Activated CD8-positive, alpha-beta memory T cell treated with anti-CD3 and anti-CD28 coated beads for 4 hours (primary cell): ENCODE results near the gene CD34.

ENCODE experiments used
- DNase-seq, 2 donors: peaks; one replicate each; pipeline ENCODE4 v3.0.0-alpha.2; 2020; ENCODE audit warnings: low read depth in 2 of 2

Gene CD34

DNA sequence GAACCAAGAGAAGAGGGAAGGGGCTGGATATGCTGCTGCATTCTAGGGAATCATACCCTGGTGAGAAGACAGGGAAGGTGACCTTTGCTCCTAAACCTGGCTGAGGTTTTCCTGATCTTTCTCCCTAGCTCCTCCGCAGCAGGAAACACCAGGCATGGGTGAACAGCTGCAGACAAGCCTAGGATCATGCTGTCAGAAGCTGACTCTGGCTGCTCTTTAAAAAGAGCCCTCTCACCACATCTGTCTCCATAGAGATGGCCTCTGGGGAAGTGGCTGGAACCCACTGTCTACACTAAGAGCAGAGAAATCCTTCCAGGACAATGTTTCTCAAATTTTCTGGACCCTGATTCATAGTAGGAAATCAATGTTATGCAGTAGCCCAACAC is 57.6 kb downstream of the CD34 start:
- no peak for DNase-seq

- no peak for DNase-seq
Observed at GRCh38 chr1:207852576-207853371, 58.2 kb downstream of the CD34 start.

DNA sequence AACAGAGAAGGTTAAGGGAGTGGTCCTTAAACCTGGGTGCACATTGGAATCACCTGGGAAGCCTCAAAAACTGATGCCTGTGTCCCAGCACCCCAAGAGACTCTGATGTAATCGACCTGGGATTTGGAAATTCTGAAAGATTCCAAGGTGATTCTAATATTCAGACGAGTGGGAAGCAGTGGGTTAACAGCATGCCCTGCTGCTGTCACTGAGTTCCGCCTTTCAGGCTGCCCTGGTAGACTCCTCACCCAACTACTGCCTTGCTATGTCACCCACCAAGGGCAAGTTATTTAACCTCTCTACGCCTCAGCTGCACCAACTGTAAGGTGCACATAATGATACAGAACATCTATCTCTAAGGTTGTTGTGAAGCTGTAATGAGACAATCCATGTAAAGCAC is 59.2 kb downstream of the CD34 start:
- no peak for DNase-seq

GRCh38 chr1:207850621-207851407 is 60.1 kb downstream of the CD34 start:
- no peak for DNase-seq

GRCh38 chr1:207849646-207850045 is 61.3 kb downstream of the CD34 start:
- no peak for DNase-seq

GRCh38 chr1:207849016-207849415 is 61.9 kb downstream of the CD34 start:
- DNase-seq = no peak

DNA sequence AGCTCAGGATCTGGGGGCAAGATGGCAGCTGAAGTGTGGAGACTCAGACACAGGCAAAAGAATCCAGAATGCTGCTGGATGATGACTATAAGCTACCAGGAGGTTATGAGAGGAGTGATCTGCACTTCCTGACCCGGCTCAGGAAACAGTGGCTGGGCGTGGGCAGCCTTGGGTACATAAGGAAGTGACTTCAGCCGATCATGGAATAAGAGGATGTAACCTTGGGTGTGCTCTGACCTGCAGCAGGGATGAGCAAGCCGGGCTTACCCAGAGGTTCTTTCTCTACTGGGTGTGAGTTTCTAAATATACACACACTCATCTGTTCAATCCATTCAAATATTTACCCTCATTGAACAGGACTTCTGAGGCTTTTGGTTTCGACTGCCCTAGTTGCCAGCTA is 62.7 kb downstream of the CD34 start:
- no peak for DNase-seq

GRCh38 chr1:207847116-207847515 is 63.8 kb downstream of the CD34 start:
- DNase-seq = no peak

GRCh38 chr1:207845109-207845508 is 65.8 kb downstream of the CD34 start:
- no peak for DNase-seq

- DNase-seq = no peak
Observed at GRCh38 chr1:207844371-207844770, 66.6 kb downstream of the CD34 start.

- no peak for DNase-seq
Observed at GRCh38 chr1:207842506-207842905, 68.4 kb downstream of the CD34 start.

GRCh38 chr1:207841901-207842300 is 69.0 kb downstream of the CD34 start:
- no peak for DNase-seq

DNA sequence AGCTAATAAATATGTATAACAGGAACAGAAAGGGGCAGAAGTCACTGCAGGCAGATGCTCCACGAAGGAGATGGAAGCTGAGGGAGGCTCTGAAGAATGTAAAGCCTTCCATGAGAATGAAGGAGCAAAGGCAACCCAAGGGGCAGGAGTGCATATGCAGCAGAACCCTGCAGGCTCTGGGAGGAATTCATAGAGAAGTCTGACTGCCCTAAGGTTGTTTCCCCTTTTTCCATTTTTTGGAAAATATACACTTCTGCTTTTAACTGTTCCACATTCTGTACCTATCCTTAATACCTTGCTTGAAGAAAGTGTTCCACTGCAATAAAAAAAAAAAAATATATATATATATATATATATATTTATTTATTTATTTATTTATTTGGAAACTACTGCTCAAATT is 69.6 kb downstream of the CD34 start:
- DNase-seq = no peak

- no peak for DNase-seq
Observed at GRCh38 chr1:207840380-207840779, 70.5 kb downstream of the CD34 start.

DNA sequence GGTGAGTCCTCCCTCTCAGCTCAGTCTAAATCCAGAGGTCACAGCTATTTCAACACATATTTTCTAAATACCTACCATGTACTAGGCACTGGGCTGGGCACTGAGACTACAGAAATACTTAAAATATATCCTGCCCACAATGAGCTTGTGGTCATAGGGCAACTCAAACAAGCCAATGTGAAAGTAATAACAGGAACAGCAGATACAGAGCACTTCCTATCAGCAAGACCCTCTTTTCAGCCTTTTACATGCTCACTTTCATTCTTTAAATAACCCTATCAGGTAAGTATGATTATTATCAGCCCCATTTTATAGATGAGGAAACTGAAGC is 71.9 kb downstream of the CD34 start:
- DNase-seq = no peak

DNA sequence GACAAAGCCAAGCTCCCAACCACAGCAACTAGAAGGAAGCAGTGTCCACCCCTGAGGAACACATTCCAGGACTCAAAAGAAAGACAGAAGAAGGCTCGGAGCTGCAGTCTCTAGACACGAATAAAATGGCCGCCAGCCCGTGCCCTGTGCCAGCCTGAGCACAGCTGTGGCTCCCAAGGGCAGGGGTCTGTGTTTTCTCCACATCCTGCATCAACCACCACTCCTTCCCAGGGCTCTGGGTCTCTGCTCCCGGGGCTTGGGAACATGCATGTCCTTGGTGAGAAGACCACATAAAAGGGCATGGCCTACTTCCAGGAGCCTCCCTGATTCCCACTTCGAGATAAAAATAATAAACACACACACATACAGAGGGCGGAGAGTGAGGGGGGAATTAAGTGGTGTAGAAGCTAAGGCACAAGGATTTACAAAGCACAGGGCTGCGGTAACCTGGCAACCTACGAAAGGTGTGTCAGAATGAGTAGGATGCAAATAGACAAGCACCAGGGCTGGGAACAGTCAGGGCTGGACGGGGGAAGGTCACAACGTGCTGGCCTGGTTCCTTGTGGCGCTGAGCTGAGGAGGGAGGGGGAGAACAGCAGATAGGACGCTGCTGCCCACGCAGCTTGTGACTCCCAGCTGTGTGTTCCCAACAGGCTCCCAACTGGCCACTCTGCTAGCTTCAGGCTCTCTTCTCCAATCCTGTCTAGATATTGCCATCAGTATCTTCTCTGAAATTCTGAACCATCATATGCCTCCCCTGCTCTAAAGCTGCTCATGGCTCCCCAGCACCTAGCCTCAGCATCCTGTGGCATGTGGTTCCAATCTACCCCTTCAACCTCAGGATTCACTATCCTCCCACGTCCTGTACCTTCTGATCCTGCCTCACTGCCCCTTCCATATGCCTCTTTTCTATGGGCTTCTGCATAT is 72.5 kb downstream of the CD34 start:
- no peak for DNase-seq

- DNase-seq = no peak
Observed at GRCh38 chr1:207837673-207838072, 73.3 kb downstream of the CD34 start.

DNA sequence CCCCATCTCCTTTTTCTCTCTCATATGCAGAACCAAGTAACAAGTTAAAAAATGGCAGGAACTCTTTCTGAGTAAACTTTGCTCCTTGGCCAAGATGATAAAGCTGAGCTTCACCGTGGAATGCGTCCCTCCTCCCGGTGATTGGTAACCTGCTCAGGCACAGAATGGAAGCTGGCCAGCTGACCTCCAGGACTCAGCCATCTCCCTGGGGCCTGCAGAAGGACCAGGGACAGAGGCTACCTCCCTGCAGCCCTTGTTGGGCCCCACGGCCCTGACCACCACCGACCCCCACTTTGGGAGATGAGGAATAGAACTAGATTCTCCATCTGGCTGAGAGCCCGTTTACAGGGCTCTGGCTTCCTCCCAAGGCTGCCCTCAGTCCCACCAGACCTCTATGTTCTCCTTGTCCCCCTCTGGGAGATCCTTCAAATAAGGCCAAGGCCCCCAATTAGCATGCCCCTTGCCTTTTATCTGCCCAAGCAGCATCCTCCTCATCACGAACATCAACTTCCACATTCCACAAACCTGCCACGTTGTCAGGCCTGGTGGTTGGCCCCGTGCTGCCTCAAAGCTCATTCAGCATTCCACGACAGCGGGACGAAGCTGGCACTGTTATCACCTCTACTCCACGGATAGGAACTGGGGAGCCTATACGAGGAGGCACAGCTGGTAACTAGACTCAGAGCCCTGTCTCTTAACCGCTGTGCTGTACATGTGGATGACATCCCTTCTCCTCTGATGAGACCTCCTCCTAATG is 74.2 kb downstream of the CD34 start:
- DNase-seq = no peak

DNA sequence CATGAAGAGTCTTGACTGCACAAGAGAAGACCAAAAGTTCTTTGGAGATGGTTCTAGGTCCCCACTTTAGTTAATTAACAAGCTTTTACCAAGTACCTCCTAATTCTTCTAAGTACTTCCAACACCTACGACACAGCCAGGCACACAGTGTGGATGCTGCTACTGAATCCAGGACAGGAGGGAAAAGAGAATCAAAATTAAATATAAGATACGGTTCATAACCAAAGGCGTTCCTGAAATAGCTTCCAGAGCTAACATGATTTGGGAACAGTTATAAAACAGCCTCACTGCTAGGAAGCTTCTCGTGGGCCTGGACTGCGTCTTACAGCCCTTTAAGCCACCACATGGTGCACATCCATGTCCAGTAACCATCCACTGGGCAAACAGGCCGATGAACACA is 75.0 kb downstream of the CD34 start:
- DNase-seq = no peak

- no peak for DNase-seq
Observed at GRCh38 chr1:207833956-207834660, 76.8 kb downstream of the CD34 start.

GRCh38 chr1:207833381-207833780 is 77.5 kb downstream of the CD34 start:
- no peak for DNase-seq
